ENCODE measurements around the gene MUC22.

- TF ChIP-seq CTCF (IDR thresholded peaks at IDR 0.05; ENCODE audit: low read depth, low read length), result no peak
- no peak for TF ChIP-seq EZH2phosphoT487 (IDR thresholded peaks at IDR 0.05; ENCODE audit: low read depth)
Measured at GRCh38 chr6:31008165-31008564, 2.1 kb upstream of the MUC22 start.

All from OCI-LY3 (cell line).